Endothelial cell of umbilical vein (primary cell): ENCODE data around the gene NR3C2.

ENCODE experiments used
- CTCF ChIP-seq, 2 donors: IDR thresholded peaks; 1 replicate in 1 of 2; 2 replicates in 1 of 2; pipeline ENCODE4 v1.5.1; 2011; ENCODE audit warnings: low read length in 2 of 2, mild to moderate bottlenecking in 2 of 2, moderate library complexity in 2 of 2, control low read depth in 1 of 2, inconsistent platforms in 1 of 2, low read depth in 1 of 2; ENCODE audit not compliant: insufficient read depth in 1 of 2; ENCODE audit errors: extremely low read depth in 1 of 2
- EZH2 ChIP-seq: IDR thresholded peaks from 2 replicates; pipeline ENCODE4 v1.6.1; 2012; ENCODE audit warnings: borderline replicate concordance, low read depth, mild to moderate bottlenecking, moderate library complexity, low read length, inconsistent platforms; ENCODE audit not compliant: severe bottlenecking
- GATA2 ChIP-seq: IDR thresholded peaks from 2 replicates; pipeline ENCODE4 v1.7.0; 2011; ENCODE audit warnings: low read depth, mild to moderate bottlenecking, moderate library complexity, mixed read lengths, low read length; ENCODE audit not compliant: insufficient read length, insufficient read depth
- JUN ChIP-seq: IDR thresholded peaks from 2 replicates; pipeline ENCODE4 v1.6.1; 2011; ENCODE audit warnings: borderline replicate concordance, low read depth; ENCODE audit not compliant: insufficient read length, insufficient read depth
- MYC ChIP-seq: IDR thresholded peaks from one replicate; pipeline ENCODE4 v1.6.1; 2011; ENCODE audit warnings: mild to moderate bottlenecking, low read depth, low read length
- POLR2A ChIP-seq: IDR thresholded peaks from 2 replicates; pipeline ENCODE4 v1.6.1; 2012; ENCODE audit warnings: low read depth, mild to moderate bottlenecking, control low read depth, low read length
- POLR2AphosphoS5 ChIP-seq: IDR thresholded peaks from 2 replicates; pipeline ENCODE4 v1.6.1; 2012; ENCODE audit warnings: low read depth, mild to moderate bottlenecking, control low read depth, low read length, moderate library complexity; ENCODE audit not compliant: insufficient read depth
- TF ChIP-seq, protein P1 (sequence below): IDR thresholded peaks from 2 replicates; pipeline ENCODE4 v1.6.1; 2011; ENCODE audit not compliant: insufficient read depth, insufficient read length

- TF ChIP-seq CTCF (IDR thresholded peaks at IDR 0.05; ENCODE audit: extremely low read depth in 1 of 2, insufficient read depth in 1 of 2, low read depth in 1 of 2, low read length in 2 of 2) = no peak
- TF ChIP-seq POLR2AphosphoS5 = no peak
- TF ChIP-seq POLR2A = no peak
- TF ChIP-seq EZH2 = no peak
- TF ChIP-seq MYC = no peak
- no peak for TF ChIP-seq JUN
- TF ChIP-seq, protein P1, sequence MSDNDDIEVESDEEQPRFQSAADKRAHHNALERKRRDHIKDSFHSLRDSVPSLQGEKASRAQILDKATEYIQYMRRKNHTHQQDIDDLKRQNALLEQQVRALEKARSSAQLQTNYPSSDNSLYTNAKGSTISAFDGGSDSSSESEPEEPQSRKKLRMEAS = no peak
- TF ChIP-seq GATA2 = no peak
These were observed 97.3 kb downstream of the NR3C2 start for GRCh38 chr4:148344941-148345340.
